IPS-11a (cell line): Measurements from ENCODE around the gene DNAH1.
"Not testable (repeated sequence)": the region's sequence is repeated elsewhere in the genome, so short reads cannot be mapped to it uniquely, and the experiment has no call there.

Experiments used
- H3K4me3 ChIP-seq: one replicate; pipeline ENCODE4 v1.5.1; 2013; ENCODE audit warnings: low read depth, low read length, control low read depth

DNAH1 gene

DNA sequence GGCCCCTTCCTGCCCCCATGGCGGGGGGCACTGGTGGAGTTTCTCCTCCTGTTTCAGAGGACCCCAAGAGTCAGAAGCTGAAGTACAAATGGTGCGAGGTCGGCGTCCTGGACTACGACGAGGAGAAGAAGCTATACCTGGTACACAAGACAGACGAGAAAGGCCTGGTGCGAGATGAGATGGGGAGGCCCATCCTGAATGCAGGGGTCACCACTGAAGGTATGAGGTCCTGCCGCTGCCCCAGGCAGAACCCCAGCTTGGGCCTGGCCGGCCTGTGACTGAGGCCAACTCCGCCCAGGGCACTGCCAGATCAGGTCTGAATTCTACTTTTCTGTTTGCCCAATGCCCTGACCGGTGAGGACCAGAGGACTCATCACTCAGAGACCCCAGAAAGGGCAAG, 15.0 kb downstream of the DNAH1 start:
- no peak overlapping the region for H3K4me3 ChIP-seq

DNA sequence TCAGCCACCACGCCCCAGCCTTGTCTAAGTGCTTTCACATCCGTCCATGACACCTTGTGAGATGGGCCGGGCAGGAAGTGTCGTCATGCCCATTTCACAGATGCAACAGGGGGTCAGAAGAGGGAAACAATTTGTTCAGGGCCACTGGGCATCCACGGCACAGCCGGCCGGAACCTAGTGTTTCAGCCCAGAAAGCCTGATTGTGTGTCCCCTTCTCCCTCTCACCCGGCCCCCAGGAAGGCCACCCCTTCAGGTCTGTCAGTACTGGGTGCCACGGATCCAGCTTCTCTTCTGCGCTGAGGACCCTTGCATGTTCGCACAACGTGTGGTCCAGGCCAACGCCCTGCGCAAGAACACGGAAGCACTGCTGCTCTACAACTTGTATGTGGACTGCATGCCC, 15.8 kb downstream of the DNAH1 start:
- no peak overlapping the region for H3K4me3 ChIP-seq

DNA sequence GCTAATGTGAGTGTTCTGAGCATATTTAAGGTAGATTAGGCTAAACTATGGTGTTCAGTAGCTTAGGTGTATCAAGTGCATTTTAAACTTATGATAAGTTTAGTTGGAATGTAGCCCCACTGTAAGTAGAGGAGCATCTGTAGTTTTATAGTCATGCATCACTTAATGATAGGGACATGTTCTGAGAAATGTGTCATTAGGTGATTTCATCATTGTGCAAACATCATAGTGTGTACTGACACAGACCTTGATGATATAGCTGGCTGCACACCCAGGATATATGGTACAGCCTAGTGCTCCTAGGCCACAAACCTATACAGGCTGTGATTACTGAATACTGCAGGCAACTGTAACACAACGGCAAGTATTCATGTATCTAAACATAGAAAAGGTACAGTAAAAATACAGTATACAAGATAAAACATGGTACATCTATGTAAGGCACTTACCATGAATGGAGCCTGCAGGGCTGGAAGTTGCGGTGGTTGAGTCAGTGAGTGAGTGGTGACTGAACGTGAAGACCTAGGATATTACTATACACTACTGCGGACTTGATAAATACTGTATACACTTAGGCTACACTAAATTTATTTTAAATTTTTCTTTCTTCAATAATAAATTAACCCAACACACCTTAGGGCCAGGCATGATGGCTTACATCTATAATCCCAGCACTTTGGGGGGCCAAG, 17.9 kb downstream of the DNAH1 start:
- no peak overlapping the region for H3K4me3 ChIP-seq

DNA sequence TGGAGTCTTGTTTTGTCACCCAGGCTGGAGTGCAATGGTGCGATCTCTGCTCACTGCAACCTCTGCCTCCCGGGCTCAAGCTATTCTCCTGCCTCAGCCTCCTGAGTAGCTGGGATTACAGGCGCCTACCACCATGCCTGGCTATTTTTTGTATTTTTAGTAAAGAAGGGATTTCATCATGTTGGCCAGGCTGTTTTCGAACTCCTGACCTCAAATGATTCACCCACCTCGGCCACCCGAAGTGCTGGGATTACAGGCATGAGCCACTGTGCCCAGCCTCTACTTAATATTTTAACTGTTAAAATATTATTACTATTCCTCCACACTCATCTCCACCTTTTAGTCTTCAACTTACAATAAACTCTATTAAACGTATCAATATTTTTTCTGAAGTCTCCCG, 22.0 kb downstream of the DNAH1 start:
- not testable (repeated sequence) for H3K4me3 ChIP-seq

DNA sequence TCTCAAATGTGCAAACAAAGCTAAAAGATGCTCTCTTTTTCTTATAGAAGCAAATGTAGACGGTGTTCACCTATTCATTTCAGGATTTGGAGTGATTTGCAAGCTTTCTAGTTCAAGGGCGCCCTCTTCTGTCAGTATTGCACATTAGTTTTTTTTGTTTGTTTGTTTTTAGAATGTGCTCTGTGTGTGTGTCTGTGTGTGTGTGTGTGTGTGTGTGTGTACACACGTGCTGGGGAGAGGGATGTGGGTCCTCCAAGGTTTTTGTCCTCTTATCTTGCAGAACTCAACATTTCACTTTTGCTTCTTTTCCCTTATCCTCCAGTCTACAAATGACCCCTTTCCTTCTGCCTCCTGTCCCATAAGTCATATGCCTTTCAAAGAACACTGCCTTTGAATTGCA, 23.5 kb downstream of the DNAH1 start:
- H3K4me3 ChIP-seq: no peak overlapping the region

DNA sequence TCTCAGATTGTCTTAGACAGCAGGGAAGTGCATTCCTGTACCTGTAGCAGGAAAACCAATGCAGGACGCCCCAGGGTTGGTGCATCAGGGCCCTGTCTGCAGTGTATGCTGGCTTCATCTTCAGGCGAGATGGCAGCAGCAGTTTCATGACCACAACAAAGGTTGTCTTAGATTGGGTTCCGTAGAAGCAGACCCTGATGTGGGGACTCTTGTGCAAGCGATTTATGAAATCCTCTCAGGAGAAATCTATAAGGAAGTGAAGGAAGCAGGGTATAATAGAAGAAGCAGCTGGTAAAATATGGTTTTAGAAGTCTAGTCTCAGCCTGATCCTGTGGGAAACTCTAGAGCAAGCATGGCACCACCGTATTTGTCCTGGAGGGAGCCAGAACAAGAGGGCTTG, 25.0 kb downstream of the DNAH1 start:
- H3K4me3 ChIP-seq: no peak overlapping the region

DNA sequence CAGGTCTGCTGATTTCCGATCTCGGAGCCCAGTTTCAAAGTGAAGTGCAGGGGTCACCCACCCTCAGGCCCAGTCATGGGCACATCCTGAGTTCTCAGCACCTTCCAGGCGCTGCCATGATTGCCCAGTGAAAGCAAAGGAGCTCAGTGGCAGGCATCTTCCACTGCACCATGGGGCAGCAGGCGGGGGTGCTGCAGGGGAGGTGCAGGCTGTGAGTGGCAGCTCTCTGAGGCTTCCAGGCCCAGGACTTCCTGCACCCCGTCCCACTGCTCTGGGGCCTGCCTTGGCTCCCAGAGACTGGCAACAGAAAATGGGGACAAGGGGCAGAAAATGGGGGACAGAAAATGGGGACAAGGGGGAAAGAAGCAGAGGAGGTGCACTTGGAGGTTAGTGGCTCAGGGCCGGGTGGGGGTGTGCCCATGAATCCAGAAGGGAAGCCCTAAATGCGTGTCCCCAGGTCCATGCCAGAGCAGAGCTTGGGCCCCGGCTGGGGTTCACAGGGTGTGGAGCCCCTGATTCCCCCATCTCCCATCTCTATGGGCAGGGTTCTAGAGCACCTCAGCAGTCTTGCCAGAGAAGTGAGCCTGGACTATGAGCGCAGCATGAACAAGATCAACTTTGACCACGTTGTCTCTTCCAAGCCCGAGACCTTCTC, 28.0 kb downstream of the DNAH1 start:
- no peak overlapping the region for H3K4me3 ChIP-seq

DNA sequence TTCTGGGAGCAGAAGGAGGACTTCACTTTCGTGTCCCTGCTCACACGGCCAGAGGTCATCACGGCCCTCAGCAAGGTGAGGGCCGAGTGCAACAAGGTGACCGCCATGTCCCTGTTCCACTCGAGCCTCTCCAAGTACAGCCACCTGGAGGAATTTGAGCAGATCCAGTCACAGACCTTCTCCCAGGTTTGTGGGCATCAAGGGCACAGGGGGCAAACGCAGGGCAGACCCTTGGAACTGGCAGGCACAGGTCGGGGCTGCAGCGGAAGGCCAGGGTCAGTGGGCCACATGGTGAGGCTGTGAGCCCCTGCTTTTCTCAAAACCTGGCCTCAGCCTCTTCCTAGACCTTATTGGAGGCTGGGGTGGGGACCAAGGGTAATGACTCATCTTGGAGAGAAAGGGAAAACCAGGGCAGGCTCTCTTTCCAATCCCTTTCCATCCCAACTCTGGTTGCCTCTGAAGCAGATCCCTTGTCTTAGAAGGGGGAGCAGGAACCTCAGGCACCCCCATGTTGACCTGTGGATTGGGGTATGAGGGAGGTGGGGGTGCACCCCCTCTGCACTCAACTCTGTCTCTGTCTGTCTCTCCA, 29.5 kb downstream of the DNAH1 start:
- no peak overlapping the region for H3K4me3 ChIP-seq

DNA sequence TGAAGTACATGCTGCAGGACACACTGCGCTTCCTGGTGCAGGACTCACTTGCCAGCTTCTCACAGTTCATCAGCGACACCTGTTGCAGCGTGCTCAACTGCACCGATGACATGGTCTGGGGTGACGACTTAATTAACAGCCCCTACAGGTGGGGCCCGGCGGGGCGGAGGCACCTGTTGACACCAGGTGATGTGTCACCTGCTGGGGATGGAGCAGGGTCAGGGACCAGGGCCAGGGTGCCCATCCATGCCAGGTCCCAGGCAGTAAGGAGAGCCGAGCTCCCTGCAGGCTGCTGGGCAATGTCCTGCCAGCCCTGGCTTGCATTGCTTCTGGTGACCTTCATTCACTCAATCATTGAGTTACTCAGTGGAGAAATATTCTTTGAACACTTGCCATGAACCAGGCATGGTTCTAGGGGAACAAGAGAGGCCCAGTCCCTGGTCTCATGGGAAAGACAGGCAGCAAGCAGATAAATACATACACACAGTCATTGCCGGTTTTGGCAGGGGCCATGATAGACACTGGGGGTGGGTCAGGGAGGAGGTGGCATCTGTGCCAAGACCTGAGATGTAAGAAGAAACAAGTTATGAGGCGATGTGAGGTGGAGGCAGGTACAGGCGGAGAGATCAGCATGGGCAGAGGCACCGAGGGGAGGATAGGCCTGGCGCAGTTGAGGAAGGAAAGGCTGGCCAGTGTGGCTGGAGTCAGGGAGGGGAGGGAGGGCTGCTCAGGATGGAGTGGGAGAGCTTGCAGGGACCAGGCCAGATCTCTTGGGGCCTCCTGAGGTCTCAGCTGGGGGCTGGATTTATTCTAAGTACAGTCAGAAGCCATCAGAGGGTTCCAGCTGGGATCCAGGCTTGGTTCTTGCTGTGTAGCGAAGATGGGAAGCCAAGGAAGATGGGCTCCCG, 30.8 kb downstream of the DNAH1 start:
- no peak overlapping the region for H3K4me3 ChIP-seq

DNA sequence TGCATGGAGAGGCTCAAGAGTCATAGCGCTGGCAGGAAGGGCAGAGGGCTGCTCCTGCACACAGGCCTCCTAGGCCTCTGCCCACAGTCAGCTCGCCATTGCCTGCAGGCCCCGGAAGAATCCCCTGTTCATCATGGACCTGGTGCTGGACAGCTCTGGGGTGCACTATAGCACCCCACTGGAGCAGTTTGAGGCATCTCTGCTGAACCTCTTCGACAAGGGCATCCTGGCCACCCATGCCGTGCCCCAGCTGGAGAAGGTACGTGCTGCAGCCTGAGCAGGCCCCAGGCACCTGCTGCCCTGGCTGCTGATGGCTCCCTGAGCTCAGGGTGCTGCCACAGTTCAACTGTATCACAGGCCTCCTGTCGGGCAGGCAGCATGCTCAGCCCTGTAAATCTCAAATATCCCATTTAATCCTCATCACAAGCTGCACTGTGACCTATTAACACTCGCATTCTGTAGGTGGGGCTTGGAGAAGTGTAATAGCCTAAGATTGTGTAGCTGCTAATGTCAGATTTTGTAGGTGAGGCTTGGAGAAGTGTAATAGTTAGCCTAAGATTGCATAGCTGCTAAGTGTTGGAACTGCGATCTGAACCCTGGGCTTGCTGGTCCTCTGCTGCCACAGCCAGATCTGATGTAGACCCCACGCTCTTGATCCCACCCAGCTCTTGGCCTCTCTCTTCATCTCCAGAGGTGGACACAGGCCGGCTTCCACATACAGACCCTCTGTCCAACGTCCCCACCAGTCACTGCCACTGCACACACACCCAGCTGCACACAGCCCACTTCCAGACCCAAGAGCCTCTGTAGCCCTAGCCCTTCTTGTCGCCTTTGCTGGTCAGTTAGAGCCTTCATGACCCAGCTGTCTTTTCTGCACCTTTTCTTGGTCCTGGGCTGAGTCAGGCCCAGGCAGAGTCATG, 31.9 kb downstream of the DNAH1 start:
- H3K4me3 ChIP-seq: no peak overlapping the region

DNA sequence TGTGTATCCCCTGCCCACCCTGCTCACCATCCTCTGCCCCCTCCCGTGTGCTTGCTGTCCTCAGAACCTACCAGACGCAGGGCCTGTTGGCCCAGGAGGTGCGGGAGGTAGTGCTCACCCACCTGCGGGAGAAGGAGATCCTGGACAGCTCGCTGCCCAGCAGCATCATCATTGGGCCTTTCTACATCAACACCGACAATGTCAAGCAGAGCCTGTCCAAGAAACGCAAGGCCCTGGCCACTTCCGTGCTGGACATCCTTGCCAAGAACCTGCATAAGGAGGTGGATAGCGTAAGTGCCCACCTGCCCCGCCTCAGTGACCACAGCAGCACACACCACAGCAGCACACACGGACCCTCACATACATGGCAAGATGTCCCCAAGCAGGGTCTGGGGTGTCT, 33.0 kb downstream of the DNAH1 start:
- H3K4me3 ChIP-seq: no peak overlapping the region

DNA sequence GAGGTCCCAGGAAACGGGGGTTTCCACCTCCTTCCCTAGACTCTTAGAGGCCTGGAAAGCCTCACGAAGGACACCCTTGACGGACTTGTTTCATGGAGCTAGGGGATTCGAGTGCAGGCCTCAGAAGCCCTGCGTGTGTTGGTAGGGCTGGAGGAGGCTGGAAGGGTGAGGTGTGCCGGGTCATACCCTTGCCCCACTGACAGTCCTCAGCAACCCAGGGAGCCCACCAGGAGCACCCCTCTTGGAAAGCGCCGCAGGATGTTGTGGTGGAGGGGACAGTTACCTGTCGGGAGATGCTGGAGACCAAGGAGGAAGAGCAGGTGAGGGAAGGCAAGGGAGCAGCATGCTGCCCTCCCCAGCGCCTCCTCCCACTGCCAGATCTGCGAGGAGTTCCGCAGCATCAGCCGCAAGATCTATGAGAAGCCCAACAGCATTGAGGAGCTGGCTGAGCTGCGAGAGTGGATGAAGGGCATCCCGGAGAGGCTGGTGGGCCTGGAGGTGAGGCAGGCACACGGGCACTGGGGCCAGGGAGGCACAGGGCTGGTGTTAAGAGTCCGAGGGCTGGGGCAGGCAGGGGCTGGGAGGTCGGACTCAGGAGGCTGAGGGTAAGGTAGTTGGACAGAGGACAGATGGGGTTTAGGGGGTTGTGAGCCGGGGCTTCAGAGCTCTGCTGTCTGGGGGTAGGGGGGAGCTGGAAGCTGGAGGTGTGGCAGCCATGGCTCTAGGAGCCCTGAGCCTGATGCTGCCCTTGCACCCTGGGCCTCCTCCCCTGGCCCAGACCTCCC, 33.7 kb downstream of the DNAH1 start:
- H3K4me3 ChIP-seq: no peak overlapping the region

DNA sequence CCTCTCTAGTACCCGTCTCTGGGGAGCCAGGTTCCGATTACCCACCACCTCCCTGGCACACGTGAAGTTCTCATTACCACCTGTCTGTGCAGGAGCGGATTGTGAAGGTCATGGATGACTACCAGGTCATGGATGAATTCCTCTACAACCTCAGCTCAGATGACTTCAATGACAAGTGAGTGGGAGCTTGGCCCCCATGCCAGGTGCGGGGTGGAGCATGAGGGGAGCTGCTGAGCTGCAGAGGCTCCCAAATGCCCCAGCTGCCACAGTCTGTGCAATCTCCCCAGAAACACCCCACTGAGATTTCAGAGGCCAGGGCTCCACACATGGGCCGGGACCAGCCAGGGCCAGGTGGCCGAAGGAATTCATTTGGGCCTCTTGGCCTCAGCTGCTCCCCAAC, 34.3 kb downstream of the DNAH1 start:
- no peak overlapping the region for H3K4me3 ChIP-seq

DNA sequence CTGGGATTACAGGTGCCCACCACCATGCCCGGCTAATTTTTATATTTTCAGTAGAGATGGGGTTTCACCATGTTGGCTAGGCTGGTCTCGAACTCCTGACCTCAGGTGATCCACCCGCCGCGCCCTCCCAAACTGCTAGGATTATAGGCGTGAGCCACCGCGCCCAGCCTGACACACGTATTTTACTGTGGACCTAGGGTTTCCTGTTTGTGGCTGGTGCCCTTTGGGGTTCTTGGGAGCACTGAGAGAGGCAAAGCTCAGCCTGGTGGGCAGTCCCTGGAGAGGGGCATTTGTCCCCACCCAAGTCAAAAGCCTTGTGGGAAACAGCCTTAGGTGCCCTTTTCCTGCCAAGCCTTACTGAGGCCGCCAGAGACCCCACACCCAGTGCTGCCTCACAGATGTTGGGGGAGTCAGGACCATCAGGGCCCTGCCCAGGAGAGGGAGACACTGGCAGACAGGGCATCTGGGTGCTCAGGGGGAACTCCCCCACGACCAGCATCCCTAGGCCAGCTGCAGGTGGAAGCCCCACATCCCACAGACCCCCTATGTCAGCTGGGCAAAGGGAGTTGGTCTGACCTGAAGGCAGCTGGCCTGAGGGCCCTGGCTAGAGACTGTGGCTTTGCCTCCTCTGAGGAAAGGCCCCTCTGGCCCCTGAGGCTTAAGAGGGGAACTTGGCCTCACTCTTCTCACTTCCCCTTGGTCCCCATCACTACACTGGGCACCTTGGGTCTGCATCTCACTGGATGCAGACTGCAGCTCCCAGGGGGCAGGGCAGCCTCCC, 35.1 kb downstream of the DNAH1 start:
- H3K4me3 ChIP-seq: no peak overlapping the region

DNA sequence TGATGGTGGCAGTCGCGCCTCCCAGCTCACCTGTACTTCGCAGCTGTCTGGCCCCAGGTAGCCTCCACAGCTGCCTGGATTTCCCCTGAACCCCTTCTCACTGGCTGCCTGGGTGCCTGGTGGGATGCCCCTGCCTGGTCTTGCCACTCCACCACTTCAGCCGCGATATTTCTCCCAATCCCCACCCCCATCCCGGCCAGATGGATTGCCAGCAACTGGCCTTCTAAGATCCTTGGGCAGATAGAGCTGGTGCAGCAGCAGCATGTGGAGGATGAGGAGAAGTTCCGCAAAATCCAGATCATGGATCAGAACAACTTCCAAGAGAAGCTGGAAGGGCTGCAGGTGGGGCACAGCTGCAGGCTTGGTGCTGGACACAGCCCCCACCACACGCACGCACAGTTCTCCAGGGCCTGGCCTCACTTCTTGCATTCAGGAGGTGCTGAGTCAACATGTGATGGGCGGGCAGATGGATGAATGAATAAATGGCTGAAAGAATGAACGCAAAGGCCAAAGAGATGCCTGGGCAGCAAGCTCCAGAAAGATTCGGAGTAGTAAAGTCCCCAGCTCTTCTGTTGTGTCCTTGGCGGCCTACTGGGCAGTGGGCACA, 35.7 kb downstream of the DNAH1 start:
- no peak overlapping the region for H3K4me3 ChIP-seq

DNA sequence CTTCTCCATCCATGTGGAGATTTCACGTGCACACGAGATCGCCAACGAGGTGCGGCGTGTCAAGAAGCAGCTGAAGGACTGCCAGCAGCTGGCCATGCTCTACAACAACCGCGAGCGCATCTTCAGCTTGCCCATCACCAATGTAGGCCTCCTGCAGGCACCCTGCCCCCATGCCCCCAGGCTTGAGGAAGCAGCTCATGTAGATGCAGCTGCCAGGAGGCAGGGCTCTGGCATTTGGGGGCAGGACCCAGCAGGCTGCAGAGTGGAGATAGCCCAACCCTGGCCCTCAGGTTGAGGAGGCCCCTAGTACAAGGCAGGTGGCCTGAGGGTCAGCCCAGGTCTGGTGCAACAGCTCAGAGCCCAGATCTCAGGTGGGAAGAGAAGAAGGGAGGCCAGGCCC, 36.4 kb downstream of the DNAH1 start:
- H3K4me3 ChIP-seq: no peak overlapping the region

DNA sequence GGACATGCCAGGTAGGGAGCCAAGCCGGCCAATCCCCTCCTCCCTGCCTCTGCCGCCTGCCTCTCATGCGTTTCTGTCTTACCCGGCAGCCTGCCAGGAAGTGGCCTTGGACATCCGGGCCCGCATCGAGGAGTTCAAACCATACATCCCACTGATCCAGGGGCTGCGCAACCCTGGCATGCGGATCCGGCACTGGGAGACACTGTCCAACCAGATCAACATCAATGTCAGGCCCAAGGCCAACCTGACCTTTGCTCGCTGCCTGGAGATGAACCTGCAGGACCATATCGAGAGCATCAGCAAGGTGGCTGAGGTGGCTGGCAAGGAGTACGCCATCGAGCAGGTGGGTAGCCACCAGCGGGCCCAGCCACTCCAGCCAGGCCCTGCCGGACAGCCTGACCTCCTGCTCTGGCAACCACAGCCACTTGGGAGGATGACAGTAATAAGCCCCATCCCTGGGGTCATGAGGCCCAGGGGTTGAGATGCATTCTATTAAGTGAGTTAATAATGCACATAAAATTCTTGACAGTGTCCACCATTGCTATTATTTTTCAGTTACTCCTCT, 37.3 kb downstream of the DNAH1 start:
- H3K4me3 ChIP-seq: no peak overlapping the region

DNA sequence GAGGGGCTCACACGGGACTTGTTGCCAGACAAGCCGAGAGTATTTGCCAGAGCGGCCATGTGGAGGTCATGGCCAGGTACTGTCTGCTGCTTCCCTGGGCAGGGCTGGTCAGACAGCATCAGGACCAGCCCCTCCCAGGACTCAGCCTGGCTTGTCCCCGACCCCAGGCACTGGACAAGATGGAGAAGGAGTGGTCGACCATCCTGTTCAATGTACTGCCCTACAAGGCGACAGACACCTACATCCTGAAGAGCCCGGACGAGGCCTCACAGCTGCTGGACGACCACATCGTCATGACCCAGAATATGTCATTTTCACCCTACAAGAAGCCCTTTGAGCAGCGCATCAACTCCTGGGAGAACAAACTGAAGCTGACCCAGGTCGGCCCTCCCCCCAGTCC, 38.6 kb downstream of the DNAH1 start:
- H3K4me3 ChIP-seq: no peak overlapping the region
